ENCODE results near the gene TNFRSF18. TPM values are rescaled to one million over a fixed set of nuclear protein-coding genes. Genes with fewer than 3 reads are reported as not detected.

The TNFRSF18 gene
- total and polyA plus RNA-seq, 2 donors = 0.77 TPM; not detected in 1

- Histone ChIP-seq H3K27ac (ENCODE audit: low read depth) (no peak overlapping the region), H3K36me3 (ENCODE audit: insufficient read depth) (no peaks in the 10 kb centered on the region), H3K4me3 (ENCODE audit: low read depth, low read length) (no peak overlapping the region), H3K4me1 (ENCODE audit: insufficient read depth) (no peaks in the 10 kb centered on the region)
- 78% methylated on average over 33 of the region's 33 CpGs for WGBS
- no peak for DNase-seq (ENCODE audit: extremely low spot score)
Observed at GRCh38 chr1:1171546-1172340, 34.6 kb downstream of the TNFRSF18 start.

DNA sequence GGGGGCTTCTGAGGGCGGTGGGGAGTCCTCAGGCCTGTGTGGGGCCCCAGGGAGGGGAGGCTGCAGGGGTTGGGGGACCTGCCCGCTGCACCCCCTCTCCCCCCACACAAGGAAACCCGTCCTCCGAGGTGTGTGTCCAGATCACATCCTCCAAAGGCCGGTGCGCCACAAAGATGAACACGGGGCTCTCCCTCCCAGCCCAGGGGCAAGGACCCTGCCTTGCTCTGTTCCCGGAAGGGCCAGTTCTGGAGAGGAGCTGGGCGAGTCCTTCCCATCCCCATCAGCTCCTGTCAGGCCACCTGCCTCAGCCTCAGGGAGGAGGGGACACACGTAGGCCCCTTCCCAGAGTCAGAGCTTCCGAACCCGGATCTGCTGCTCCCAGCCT, 35.2 kb downstream of the TNFRSF18 start:
- H3K36me3 ChIP-seq (ENCODE audit: insufficient read depth) = no peaks in the 10 kb centered on the region
- DNase-seq (ENCODE audit: extremely low spot score) = no peak
- no peaks in the 10 kb centered on the region for H3K4me1 ChIP-seq (ENCODE audit: insufficient read depth)
- 73% methylated on average over 12 of the region's 12 CpGs for WGBS
- H3K4me3 ChIP-seq (ENCODE audit: low read depth, low read length) = no peak overlapping the region
- H3K27ac ChIP-seq (ENCODE audit: low read depth) = no peak overlapping the region

DNA sequence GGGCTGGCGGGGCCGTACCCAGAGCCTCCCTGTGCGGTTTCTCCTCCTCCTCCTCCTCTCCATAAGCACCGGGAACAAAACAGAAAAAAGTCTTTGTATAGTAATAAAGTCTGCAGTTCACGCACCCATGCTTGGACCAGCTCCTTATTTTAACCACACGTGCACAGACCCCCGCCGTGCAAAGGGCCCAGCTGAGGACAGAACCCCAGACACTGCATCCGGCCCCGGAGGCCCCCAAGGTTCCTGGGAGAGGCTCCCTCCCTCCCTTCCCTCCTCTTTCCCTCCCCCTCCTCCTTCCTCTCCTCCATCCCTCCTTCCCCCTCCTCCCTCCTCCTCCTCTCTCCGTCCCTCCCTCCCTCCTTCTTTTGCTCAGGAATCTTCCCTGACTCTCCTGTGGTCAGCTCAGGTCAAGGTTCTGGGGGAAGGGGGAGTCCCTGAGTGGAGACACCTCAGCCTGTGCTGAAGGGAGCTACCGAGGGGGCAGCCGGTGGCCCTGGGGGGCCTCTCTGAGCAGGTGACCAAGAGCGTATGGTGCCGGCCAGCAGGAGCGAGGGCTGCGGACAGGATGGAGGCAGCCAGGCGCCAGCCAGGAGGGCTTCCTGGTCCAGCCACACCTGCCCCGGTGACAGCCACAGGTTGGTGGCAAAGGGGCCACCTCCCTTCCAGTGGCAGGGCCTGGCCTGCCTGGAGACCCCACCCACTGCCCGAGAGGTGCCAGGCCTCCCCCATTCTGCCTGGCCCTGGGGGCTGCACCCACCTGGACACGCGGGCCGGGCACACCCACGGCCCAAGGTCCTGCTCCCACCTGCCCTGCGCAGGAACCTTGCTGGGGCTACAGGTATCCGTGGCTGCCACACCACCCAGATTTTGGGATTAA, 35.9 kb downstream of the TNFRSF18 start:
- WGBS = 45% methylated on average over 26 of the region's 26 CpGs
- H3K4me3 ChIP-seq (ENCODE audit: low read depth, low read length) = no peak overlapping the region

DNA sequence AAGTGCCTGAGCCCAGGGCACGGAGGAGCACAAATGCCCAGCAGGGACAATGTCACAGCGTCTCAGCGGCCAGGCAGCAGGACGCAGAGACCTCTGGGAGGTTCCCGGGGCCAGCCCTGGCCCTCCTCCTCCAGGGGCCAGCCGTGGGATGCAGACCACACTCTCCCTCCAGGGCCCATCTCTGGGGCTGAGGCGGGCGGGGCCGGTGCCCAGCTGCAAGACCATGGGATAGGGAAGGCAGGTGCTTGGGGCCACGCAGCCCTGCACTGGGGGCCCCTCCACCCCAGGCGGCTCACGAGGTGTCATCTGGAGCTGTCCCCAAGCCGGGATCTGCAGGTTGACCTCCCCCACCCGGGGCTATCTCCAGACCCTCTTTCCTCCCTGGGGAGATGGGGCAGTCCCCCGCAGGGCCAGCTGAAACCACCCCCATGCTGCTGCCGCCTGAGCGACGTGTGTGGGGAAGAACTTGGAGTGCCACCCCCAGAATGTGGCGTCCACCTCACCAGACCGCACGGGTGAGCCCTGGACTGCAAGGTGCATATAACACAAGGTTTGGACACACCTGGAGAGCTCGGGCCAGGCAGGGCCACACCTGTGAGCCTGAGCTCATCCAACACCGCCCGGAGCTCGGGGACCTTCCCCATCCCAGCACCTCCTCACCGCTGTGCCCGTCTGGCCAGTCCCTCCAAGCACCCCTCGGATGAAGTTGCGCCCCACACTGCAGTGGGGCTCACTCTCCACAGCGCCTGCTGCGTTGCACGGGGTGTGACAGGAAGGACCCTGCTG, 36.8 kb downstream of the TNFRSF18 start:
- H3K4me3 ChIP-seq (ENCODE audit: low read depth, low read length) = no peak overlapping the region
- no peak for DNase-seq (ENCODE audit: extremely low spot score)
- 68% methylated on average over 32 of the region's 32 CpGs for WGBS
- no peak overlapping the region for H3K27ac ChIP-seq (ENCODE audit: low read depth)
- H3K36me3 ChIP-seq (ENCODE audit: insufficient read depth) = no peaks in the 10 kb centered on the region
- no peaks in the 10 kb centered on the region for H3K4me1 ChIP-seq (ENCODE audit: insufficient read depth)

More for the DNA sequence above, 35.9 kb downstream of the TNFRSF18 start:
- Histone ChIP-seq H3K36me3 (ENCODE audit: insufficient read depth) (no peaks in the 10 kb centered on the region), H3K4me1 (ENCODE audit: insufficient read depth) (no peaks in the 10 kb centered on the region), H3K27ac (ENCODE audit: low read depth) (no peak overlapping the region)
- no peak for DNase-seq (ENCODE audit: extremely low spot score)

DNA sequence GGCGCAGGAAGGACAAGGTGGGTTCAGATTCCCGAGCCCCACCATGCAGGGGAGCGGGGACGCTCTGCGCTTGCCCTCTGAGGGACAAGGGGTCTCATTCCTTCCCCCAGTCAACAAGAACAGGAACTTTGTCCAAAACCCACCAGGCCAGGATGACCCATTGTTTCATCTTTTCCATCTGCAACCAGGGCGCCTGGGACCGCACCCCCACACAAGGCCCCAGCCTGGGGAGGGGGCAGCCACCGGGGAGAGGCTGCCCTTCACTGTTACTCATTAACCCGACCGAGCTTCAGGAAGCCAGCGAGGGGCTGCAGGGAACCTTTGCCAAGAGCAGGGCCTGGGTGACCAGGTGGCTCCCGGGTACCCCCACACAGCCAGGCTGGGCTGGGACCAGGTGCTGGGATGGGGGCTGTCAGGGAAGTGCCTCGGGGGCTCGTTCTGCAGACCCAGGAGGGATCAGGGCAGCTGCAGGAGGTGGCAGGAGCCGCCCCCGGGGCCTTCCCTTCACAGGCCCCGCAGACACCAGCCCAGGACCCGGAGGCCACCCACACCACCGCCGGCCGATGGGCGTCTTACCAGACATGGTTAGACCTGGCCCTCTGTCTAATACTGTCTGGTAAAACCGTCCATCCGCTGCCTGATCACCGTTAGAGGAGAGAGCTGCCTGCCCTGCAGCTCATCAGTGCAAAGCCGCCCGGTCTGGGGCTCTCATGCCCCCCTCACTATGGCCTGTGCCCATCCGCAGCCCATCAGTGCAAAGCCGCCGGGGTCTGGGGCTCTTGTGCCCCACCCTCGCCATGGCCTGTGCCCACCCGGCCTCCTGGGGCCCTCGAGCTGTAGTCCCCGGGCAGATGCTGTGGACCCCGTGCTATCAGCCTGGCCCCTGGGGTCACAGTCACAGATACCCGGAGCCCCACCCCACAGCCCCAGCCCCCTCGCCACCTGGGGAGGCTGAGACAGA, 37.7 kb downstream of the TNFRSF18 start:
- no peak for DNase-seq (ENCODE audit: extremely low spot score)
- no peaks in the 10 kb centered on the region for H3K36me3 ChIP-seq (ENCODE audit: insufficient read depth)
- H3K4me3 ChIP-seq (ENCODE audit: low read depth, low read length) = no peak overlapping the region
- WGBS = 72% methylated on average over 37 of the region's 37 CpGs
- no peak overlapping the region for H3K27ac ChIP-seq (ENCODE audit: low read depth)
- H3K4me1 ChIP-seq (ENCODE audit: insufficient read depth) = no peaks in the 10 kb centered on the region

GRCh38 chr1:1167841-1168450, 38.4 kb downstream of the TNFRSF18 start:
- 79% methylated on average over 36 of the region's 36 CpGs for WGBS
- H3K4me3 ChIP-seq (ENCODE audit: low read depth, low read length) = no peak overlapping the region
- DNase-seq (ENCODE audit: extremely low spot score) = no peak
- no peaks in the 10 kb centered on the region for H3K4me1 ChIP-seq (ENCODE audit: insufficient read depth)
- no peak overlapping the region for H3K27ac ChIP-seq (ENCODE audit: low read depth)
- no peaks in the 10 kb centered on the region for H3K36me3 ChIP-seq (ENCODE audit: insufficient read depth)

GRCh38 chr1:1167398-1167821, 39.0 kb downstream of the TNFRSF18 start:
- Histone ChIP-seq H3K36me3 (ENCODE audit: insufficient read depth) (no peaks in the 10 kb centered on the region), H3K4me1 (ENCODE audit: insufficient read depth) (no peaks in the 10 kb centered on the region), H3K27ac (ENCODE audit: low read depth) (no peak overlapping the region), H3K4me3 (ENCODE audit: low read depth, low read length) (no peak overlapping the region)
- WGBS = 71% methylated on average over 20 of the region's 20 CpGs
- no peak for DNase-seq (ENCODE audit: extremely low spot score)

- Histone ChIP-seq H3K36me3 (ENCODE audit: insufficient read depth) (no peaks in the 10 kb centered on the region), H3K4me1 (ENCODE audit: insufficient read depth) (no peaks in the 10 kb centered on the region), H3K4me3 (ENCODE audit: low read depth, low read length) (no peak overlapping the region), H3K27ac (ENCODE audit: low read depth) (no peak overlapping the region)
- DNase-seq (ENCODE audit: extremely low spot score) = no peak
- 62% methylated on average over 44 of the region's 44 CpGs for WGBS
Observed at GRCh38 chr1:1166642-1167397, 39.6 kb downstream of the TNFRSF18 start.

DNA sequence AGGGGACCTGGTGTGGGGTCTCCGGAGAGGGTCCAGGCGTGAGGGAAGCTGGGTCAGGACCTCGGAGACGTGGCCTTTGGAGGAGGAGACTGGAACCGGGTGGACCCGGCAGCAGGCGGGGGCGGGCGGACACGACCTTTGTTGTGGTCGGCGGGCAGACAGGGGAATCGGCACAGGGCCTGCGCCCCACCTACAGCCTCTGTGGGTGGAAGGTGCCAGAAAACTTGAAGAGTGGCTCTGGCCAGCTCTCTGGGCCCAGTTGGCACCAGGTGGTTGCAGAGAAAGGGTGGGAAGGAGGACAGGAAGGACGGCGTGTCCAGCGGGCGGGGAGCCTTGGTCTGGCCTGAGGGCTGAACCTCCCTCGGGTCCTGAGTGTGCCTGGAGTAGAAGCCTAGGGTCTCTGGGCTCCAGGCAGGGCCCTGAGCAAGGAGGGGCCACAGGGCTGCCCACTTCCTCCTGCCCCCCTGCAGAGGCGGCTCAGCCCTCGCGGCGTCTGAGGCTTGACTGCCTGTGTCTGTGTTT, 40.4 kb downstream of the TNFRSF18 start:
- H3K4me3 ChIP-seq (ENCODE audit: low read depth, low read length) = no peak overlapping the region
- no peaks in the 10 kb centered on the region for H3K36me3 ChIP-seq (ENCODE audit: insufficient read depth)
- no peak for DNase-seq (ENCODE audit: extremely low spot score)
- WGBS = 59% methylated on average over 23 of the region's 23 CpGs
- no peaks in the 10 kb centered on the region for H3K4me1 ChIP-seq (ENCODE audit: insufficient read depth)
- peak overlapping the region; percentile 2 for H3K27ac ChIP-seq (ENCODE audit: low read depth)

DNA sequence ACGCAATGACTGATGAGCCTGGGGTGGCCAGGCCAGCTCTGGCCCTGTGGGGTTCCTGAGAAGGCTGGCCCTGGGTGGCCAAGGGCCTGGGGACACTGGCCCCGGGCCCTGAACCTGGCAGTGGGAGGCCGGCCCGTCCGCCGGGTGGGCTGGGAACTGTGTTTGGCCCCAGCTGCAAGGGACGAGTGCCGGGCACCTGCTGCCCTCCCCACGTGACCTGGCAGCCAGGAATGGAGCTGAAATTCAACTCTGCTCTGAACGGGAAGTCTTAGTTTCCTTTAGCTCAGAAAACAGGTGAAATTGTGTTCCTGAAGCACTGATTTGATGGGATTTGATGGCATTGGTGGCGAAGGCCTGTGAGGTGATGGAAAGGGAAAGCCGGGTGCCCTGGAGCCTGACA, 40.9 kb downstream of the TNFRSF18 start:
- peak overlapping the region; percentile 42 for H3K27ac ChIP-seq (ENCODE audit: low read depth)
- DNase-seq (ENCODE audit: extremely low spot score) = no peak
- no peaks in the 10 kb centered on the region for H3K4me1 ChIP-seq (ENCODE audit: insufficient read depth)
- 76% methylated on average over 12 of the region's 12 CpGs for WGBS
- H3K36me3 ChIP-seq (ENCODE audit: insufficient read depth) = no peaks in the 10 kb centered on the region
- no peak overlapping the region for H3K4me3 ChIP-seq (ENCODE audit: low read depth, low read length)

DNA sequence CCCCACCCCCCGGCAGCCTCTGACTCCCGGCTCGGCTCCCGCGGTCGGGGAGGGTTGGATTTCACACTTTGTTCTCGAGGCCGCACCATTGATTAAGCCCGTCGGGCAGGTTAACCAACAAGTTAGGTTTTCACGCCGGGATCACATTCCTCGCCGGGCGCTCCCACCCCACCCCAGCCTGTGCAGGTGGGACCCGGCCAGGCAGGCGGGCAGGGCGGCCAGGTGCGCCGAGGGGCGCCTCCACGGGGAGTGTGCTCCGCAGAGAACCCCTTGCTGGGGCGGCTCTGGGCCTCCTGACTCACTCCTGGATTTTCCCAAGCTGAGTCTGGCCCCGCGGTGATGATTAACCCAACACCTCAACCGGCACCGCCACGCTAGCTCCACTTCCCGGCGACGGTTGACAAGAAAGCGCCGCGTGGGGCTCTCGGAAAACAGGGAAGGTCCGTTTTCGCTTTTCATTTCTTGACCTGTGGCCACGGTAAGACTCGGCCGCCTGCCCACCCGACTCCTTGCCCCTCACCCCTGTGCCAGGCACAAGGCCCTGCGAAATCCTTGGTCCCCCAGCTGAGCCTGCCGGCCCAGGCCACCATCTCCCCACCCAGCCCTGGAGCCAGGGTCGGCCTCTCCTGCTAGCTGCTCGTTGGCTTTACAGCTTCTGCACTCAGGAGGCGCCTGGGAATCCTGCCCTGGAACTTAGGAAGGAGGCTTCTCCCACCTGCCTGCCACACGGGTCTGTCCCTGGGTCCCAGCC, 41.5 kb downstream of the TNFRSF18 start:
- Histone ChIP-seq H3K4me3 (ENCODE audit: low read depth, low read length) (no peak overlapping the region), H3K36me3 (ENCODE audit: insufficient read depth) (no peaks in the 10 kb centered on the region), H3K4me1 (ENCODE audit: insufficient read depth) (no peaks in the 10 kb centered on the region), H3K27ac (ENCODE audit: low read depth) (peak overlapping the region; percentile 42)
- 56% methylated on average over 48 of the region's 48 CpGs for WGBS
- DNase-seq (ENCODE audit: extremely low spot score) = no peak
